ENCODE measurements around the gene ATIC.

The ATIC gene

GRCh38 chr2:215399067-215399716, 87.3 kb downstream of the ATIC start:
- DNase-seq (ENCODE audit: low spot score), result no peak

Data from NAMALWA (cell line).